Endothelial cell of umbilical vein (primary cell): ENCODE data around the gene THSD4. TPM values are rescaled to one million over a fixed set of nuclear protein-coding genes. Genes with fewer than 3 reads are reported as not detected.

Experiments
- BruUV-seq: library from RNA; stranded (reverse); fragments of 400-500 nt; replicated peaks from 2 replicates; lab custom pipeline; 2021; lab: Mats Ljungman, UMichigan
- CTCF ChIA-PET: fragments of 300-600, 350-600 bp; sonication (Branson Sonifier 250); formaldehyde crosslinking; loops from one replicate; lab custom pipeline; 2021; ENCODE audit warnings: antibody characterized with exemption, inconsistent platforms; lab: Charles Lee
- POLR2A ChIA-PET: fragments of 300-600, 350-600 bp; sonication (Branson Sonifier 250); formaldehyde crosslinking; loops from one replicate; lab custom pipeline; 2021; ENCODE audit warnings: antibody characterized with exemption, inconsistent platforms; lab: Charles Lee
- DNase-seq: peaks from one replicate; pipeline ENCODE4 v3.0.0-alpha.2; 2011; ENCODE audit warnings: low read depth, low spot score
- FAIRE-seq: peaks from 2 replicates; lab custom pipeline; 2011; peaks lifted over from hg19 to GRCh38; lab: Jason Lieb, UNC
- H2AFZ ChIP-seq: 2 replicates; pipeline ENCODE4 v1.6.0; 2012; ENCODE audit warnings: low read depth, low read length, control low read depth, inconsistent platforms
- H3K27ac ChIP-seq: 2 replicates; pipeline ENCODE4 v1.5.1; 2011; ENCODE audit warnings: low read depth, mild to moderate bottlenecking, control low read depth, low read length, moderate library complexity; ENCODE audit not compliant: insufficient read depth
- H3K27me3 ChIP-seq, 2 experiments: 2 replicates each; pipeline versions ENCODE4 v1.6.0 to v1.6.1; 2011; ENCODE audit warnings: low read length in 2 of 2, mixed read lengths in 1 of 2; ENCODE audit not compliant: control insufficient read depth in 2 of 2, insufficient read depth in 2 of 2
- H3K36me3 ChIP-seq, 2 experiments: 2 replicates in 1 of 2; 3 replicates in 1 of 2; pipeline ENCODE4 v1.5.1; 2011; ENCODE audit warnings: low read length in 2 of 2, mild to moderate bottlenecking in 1 of 2, moderate library complexity in 1 of 2; ENCODE audit not compliant: control insufficient read depth in 2 of 2, insufficient read depth in 2 of 2; ENCODE audit errors: extremely low read depth in 1 of 2
- H3K4me1 ChIP-seq: 3 replicates; pipeline ENCODE4 v1.5.1; 2011; ENCODE audit warnings: mild to moderate bottlenecking, low read length; ENCODE audit not compliant: control insufficient read depth, insufficient read depth; ENCODE audit errors: extremely low read depth
- H3K4me2 ChIP-seq: 2 replicates; pipeline ENCODE4 v1.6.1; 2011; ENCODE audit warnings: low read length, control low read depth, mixed read lengths; ENCODE audit not compliant: insufficient read depth
- H3K4me3 ChIP-seq, 3 experiments: fragments of 200-600 bp in 1 of 3; sonication (generic), shearing (Covaris generic) in 1 of 3; replicated peaks in 1 of 3; 2 replicates each; pipeline ENCODE4 v1.5.1; 2011 to 2016; ENCODE audit warnings: control low read depth in 3 of 3, low read length in 3 of 3, mild to moderate bottlenecking in 2 of 3, inconsistent platforms in 1 of 3, low read depth in 1 of 3, moderate library complexity in 1 of 3; ENCODE audit not compliant: insufficient read depth in 1 of 3
- H3K79me2 ChIP-seq: 2 replicates; pipeline ENCODE4 v1.6.0; 2012; ENCODE audit warnings: low read length, inconsistent platforms; ENCODE audit not compliant: control insufficient read depth, insufficient read depth
- H3K9ac ChIP-seq: replicated peaks from 2 replicates; pipeline ENCODE3; 2011; ENCODE audit warnings: low read length, control low read depth; ENCODE audit not compliant: insufficient read depth; ENCODE audit errors: extremely low read depth
- H3K9me1 ChIP-seq: replicated peaks from 3 replicates; pipeline ENCODE4 v1.6.0; 2011; ENCODE audit warnings: mild to moderate bottlenecking, low read length; ENCODE audit not compliant: control insufficient read depth, insufficient read depth; ENCODE audit errors: extremely low read depth
- H3K9me3 ChIP-seq: replicated peaks from 2 replicates; pipeline ENCODE4 v1.5.1; 2012; ENCODE audit warnings: low read length, inconsistent platforms; ENCODE audit not compliant: control insufficient read depth, insufficient read depth
- H4K20me1 ChIP-seq: replicated peaks from 2 replicates; pipeline ENCODE3; 2011; ENCODE audit warnings: mild to moderate bottlenecking, low read length; ENCODE audit not compliant: control insufficient read depth, insufficient read depth; ENCODE audit errors: extremely low read depth
- EZH2 ChIP-seq: IDR thresholded peaks from 2 replicates; pipeline ENCODE4 v1.6.1; 2012; ENCODE audit warnings: borderline replicate concordance, low read depth, mild to moderate bottlenecking, moderate library complexity, low read length, inconsistent platforms; ENCODE audit not compliant: severe bottlenecking
- GATA2 ChIP-seq: IDR thresholded peaks from 2 replicates; pipeline ENCODE4 v1.7.0; 2011; ENCODE audit warnings: low read depth, mild to moderate bottlenecking, moderate library complexity, mixed read lengths, low read length; ENCODE audit not compliant: insufficient read length, insufficient read depth
- MAX ChIP-seq: IDR thresholded peaks from 2 replicates; pipeline ENCODE4 v1.6.1; 2011; ENCODE audit not compliant: insufficient read depth, insufficient read length
- POLR2A ChIP-seq: IDR thresholded peaks from 2 replicates; pipeline ENCODE4 v1.6.1; 2012; ENCODE audit warnings: low read depth, mild to moderate bottlenecking, control low read depth, low read length
- dilution Hi-C: fragments of 300-500 bp; cut with MboI; formaldehyde crosslinking; loops from one replicate; pipeline ENCODE4 v1.15.0; 2019; ENCODE audit warnings: low sequenced_read_pairs; ENCODE audit not compliant: extremely low pct_ligation_motif_present
- intact Hi-C: fragments of 100-400 bp; cut with micrococcal nuclease; formaldehyde crosslinking; loops from one replicate; pipeline ENCODE4 v1.10.0; 2022
- polyA plus RNA-seq, 4 experiments: library from polyadenylated mRNA; depleted of rRNA in 3 of 4; stranded (reverse) in 3 of 4; unstranded in 1 of 4; fragments of >200 nt; gene quantifications; 2 replicates each; pipeline versions ENCODE4 v1.2.1 to v1.2.3, GENCODE V29; 2011 to 2012; ENCODE audit warnings: missing spikeins in 1 of 4
- total RNA-seq: library from RNA; stranded (reverse); gene quantifications from 2 replicates; pipeline ENCODE4 v1.2.3, GENCODE V29; 2021
- TF ChIP-seq, protein P1 (sequence below), 2 donors: IDR thresholded peaks; 1 replicate in 1 of 2; 2 replicates in 1 of 2; pipeline ENCODE4 v1.5.1; 2011; ENCODE audit warnings: low read length in 2 of 2, mild to moderate bottlenecking in 2 of 2, moderate library complexity in 2 of 2, control low read depth in 1 of 2, inconsistent platforms in 1 of 2, low read depth in 1 of 2; ENCODE audit not compliant: insufficient read depth in 1 of 2; ENCODE audit errors: extremely low read depth in 1 of 2

THSD4 gene
- total and polyA plus RNA-seq, 2 donors (not counting 3 experiments of a cell fraction or from before 2014, with no cell fraction given) = 9.9 to 25.4 TPM

DNA sequence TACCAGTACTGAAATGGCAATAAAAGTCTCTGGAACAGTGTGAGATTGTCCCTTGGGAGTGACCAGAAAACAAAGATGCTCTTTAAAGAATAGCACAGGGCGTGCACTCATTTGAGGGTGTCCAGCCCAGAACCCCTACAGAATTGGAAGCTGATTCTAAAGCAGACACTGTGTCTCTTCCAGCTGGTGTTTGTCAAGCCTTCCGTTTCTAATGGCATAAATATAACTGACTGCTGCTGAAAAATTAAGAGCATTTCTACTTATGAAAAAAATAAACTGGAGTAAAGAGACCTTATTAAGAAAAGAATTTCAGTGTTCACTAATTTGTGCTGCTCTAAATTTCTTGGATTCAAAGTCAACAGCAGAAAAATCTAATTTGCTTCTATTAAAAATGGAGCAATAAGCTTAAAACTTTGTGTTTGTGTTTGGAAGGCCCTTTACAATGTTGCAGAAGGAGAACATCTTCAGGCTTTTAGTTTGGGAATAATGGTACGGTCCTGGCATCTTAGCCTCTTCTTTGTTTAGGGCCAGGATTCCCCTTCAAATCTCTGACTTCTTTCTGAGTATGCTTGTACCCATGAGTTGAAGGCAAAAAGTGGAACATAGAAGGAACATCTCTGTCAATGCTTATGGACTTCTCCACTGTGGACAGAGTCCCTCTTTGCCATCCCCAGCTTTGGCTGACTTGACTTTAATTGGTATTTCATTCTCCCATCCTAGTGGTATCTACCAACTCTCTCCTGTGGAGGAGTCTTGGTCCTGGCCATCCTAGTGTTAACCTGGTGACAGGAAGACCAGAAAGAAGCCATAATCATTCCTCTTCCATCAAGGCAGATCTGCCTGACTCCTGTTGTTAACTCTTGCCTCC lies 65.9 kb downstream of the THSD4 start:
- Histone ChIP-seq H3K4me1 (no peaks in the 10 kb centered on the region), H2AFZ (no peak overlapping the region), H4K20me1 (no peaks in the 10 kb centered on the region), H3K27me3 (no peaks in the 10 kb centered on the region), H3K4me3 (no peak overlapping the region), H3K9ac (no peak overlapping the region), H3K9me1 (no peaks in the 10 kb centered on the region), H3K9me3 (no peaks in the 10 kb centered on the region), H3K27ac (no peak overlapping the region), H3K4me2 (no peak overlapping the region), H3K36me3 (no peaks in the 10 kb centered on the region), H3K79me2 (no peaks in the 10 kb centered on the region)
- intact Hi-C loops = no loop called here
- CTCF ChIA-PET = no interaction called here
- POLR2A ChIA-PET = no interaction called here
- dilution Hi-C loops = no loop called here
- FAIRE-seq (no peak), DNase-seq (no peak)
- BruUV-seq = no TSS peak
- TF ChIP-seq, protein P1, sequence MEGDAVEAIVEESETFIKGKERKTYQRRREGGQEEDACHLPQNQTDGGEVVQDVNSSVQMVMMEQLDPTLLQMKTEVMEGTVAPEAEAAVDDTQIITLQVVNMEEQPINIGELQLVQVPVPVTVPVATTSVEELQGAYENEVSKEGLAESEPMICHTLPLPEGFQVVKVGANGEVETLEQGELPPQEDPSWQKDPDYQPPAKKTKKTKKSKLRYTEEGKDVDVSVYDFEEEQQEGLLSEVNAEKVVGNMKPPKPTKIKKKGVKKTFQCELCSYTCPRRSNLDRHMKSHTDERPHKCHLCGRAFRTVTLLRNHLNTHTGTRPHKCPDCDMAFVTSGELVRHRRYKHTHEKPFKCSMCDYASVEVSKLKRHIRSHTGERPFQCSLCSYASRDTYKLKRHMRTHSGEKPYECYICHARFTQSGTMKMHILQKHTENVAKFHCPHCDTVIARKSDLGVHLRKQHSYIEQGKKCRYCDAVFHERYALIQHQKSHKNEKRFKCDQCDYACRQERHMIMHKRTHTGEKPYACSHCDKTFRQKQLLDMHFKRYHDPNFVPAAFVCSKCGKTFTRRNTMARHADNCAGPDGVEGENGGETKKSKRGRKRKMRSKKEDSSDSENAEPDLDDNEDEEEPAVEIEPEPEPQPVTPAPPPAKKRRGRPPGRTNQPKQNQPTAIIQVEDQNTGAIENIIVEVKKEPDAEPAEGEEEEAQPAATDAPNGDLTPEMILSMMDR (IDR thresholded peaks at IDR 0.05; ENCODE audit: extremely low read depth in 1 of 2, insufficient read depth in 1 of 2, low read depth in 1 of 2, low read length in 2 of 2) = no peak

DNA sequence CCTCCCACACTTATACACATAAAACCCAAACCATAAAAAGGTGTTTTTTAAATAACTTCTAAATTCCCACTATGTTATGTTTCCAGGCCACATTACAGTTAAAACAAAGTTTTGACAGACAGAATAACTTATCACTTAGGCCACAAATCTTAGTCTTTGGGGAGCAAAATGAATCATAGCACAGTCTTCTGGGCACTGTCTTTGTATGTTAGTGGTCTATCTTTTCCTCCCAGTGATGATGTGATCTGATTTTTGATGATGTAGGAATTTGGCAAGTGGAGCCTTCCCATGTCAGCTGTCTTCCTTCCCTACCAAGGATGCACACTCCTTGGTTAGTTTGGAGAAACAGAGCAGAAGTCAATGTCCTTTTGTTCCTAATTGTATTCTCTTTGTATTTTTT lies 67.3 kb downstream of the THSD4 start:
- dilution Hi-C loops = no loop called here
- no peak for DNase-seq
- Histone ChIP-seq H3K4me3 (no peak overlapping the region), H3K4me2 (no peak overlapping the region), H3K27me3 (no peaks in the 10 kb centered on the region), H3K9me1 (no peaks in the 10 kb centered on the region), H3K9ac (no peak overlapping the region), H4K20me1 (no peaks in the 10 kb centered on the region), H3K79me2 (no peaks in the 10 kb centered on the region), H3K27ac (no peak overlapping the region), H3K36me3 (no peaks in the 10 kb centered on the region), H2AFZ (no peak overlapping the region), H3K9me3 (no peaks in the 10 kb centered on the region), H3K4me1 (no peaks in the 10 kb centered on the region)
- BruUV-seq = no TSS peak
- TF ChIP-seq GATA2 (no peak), POLR2A (no peak), MAX (no peak), EZH2 (no peak)
- TF ChIP-seq, protein P1 (IDR thresholded peaks at IDR 0.05; ENCODE audit: extremely low read depth in 1 of 2, insufficient read depth in 1 of 2, low read depth in 1 of 2, low read length in 2 of 2) = no peak
- ChIA-PET CTCF (no interaction called here), POLR2A (no interaction called here)
- intact Hi-C loops = no loop called here
- FAIRE-seq = no peak
